IPS DF 6.9 (cell line): ENCODE data around the gene TRIM71.
"Not testable (repeated sequence)": the region's sequence is repeated elsewhere in the genome, so short reads cannot be mapped to it uniquely, and the experiment has no call there.

Experiments used
- DNase-seq: peaks from one replicate; pipeline ENCODE4 v3.0.0-alpha.2; 2013; ENCODE audit warnings: low read depth, low spot score
- H3K27ac ChIP-seq: one replicate; pipeline ENCODE4 v1.5.1; 2013; ENCODE audit warnings: low read length, control low read depth
- H3K27me3 ChIP-seq: 2 replicates; pipeline ENCODE4 v1.6.1; 2013; ENCODE audit warnings: mild to moderate bottlenecking, low read length; ENCODE audit not compliant: control insufficient read depth, insufficient read depth
- H3K36me3 ChIP-seq: 2 replicates; pipeline ENCODE4 v1.6.1; 2013; ENCODE audit warnings: low read length; ENCODE audit not compliant: control insufficient read depth, insufficient read depth
- H3K4me1 ChIP-seq: 2 replicates; pipeline ENCODE4 v1.6.1; 2013; ENCODE audit warnings: low read length; ENCODE audit not compliant: control insufficient read depth, insufficient read depth
- H3K4me3 ChIP-seq: 2 replicates; pipeline ENCODE4 v1.5.1; 2013; ENCODE audit warnings: mild to moderate bottlenecking, low read length
- H3K9me3 ChIP-seq: 2 replicates; pipeline ENCODE4 v1.6.1; 2013; ENCODE audit warnings: low read length, inconsistent platforms; ENCODE audit not compliant: control insufficient read depth, insufficient read depth
- WGBS: extraction: QIAGEN DNeasy Blood & Tissue Kit; methylation state at CpG from one replicate; pipeline ENCODE4 v1.1.7; 2013; ENCODE audit warnings: mixed read lengths, missing lambda C conversion rate; ENCODE audit not compliant: insufficient read length, insufficient coverage; 5-methylcytosine and 5-hydroxymethylcytosine counted together

Gene TRIM71

DNA sequence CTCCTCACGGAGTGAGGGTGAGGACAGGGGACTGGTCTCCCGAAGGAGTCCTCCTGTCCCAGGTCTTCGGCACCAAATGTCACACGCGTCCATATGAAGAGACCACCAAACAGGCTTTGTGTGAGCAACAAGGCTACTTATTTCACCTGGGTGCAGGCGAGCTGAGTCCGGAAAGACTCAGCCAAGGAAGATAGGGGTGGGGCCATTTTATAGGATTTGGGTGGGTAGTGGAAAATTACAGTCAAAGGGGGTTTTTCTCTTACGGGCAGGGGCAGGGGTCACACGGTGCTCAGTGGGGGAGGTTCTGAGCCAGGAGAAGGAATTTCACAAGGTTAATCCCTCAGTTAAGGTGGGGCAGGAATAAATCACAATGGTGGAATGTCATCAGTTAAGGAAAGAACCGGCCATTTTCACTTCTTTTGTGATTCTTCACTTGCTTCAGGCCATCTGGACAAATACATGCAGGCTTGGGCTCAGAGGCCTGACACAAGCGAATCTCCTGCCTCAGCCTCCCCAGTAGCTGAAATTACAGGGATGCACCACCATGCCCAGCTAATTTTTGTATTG lies 21.3 kb upstream of the TRIM71 start:
- WGBS: no CpG with 5 or more reads among the region's 11 CpGs
- H3K4me3 ChIP-seq, H3K27me3 ChIP-seq, H3K36me3 ChIP-seq, H3K9me3 ChIP-seq, DNase-seq, H3K4me1 ChIP-seq, H3K27ac ChIP-seq: not testable (repeated sequence)

- WGBS: no CpG with 5 or more reads among the region's 2 CpGs
- Histone ChIP-seq H3K4me1 (0 out of 2 replicates have a peak, but pooled peaks cover 2% of the 10 kb centered on the region), H3K27ac (no peak overlapping the region), H3K9me3 (no peaks in the 10 kb centered on the region), H3K27me3 (no peaks in the 10 kb centered on the region), H3K4me3 (no peak overlapping the region), H3K36me3 (no peaks in the 10 kb centered on the region)
- DNase-seq: no peak
Observed at GRCh38 chr3:32797776-32798175, 20.0 kb upstream of the TRIM71 start.

- not testable (repeated sequence) for DNase-seq, H3K4me3 ChIP-seq, H3K36me3 ChIP-seq, H3K27me3 ChIP-seq, H3K4me1 ChIP-seq, H3K9me3 ChIP-seq, H3K27ac ChIP-seq
- no CpG with 5 or more reads among the region's 5 CpGs for WGBS
Observed at GRCh38 chr3:32801440-32801839, 16.4 kb upstream of the TRIM71 start.

DNA sequence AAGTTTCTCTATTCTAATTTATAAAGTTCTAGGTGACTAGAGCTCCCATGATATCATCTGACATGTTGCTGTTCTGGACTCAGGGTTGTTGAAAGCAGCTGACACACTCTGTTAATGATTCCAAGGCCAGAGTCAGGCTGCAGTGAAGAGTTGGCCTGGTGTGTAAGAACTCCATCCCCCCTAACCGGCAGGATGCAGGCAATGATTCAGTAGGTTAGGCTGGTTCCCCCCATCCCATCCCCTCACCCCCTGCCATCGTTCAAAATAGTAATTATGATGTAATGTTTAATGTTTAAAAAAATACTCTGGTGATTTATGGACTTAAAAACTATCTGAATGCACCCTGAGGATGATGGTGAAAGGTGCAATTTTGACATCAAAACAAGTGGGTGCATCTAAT lies 4.6 kb upstream of the TRIM71 start:
- H3K27me3 ChIP-seq: no peaks in the 10 kb centered on the region
- no peak overlapping the region for H3K4me3 ChIP-seq
- no peak for DNase-seq
- no CpG with 5 or more reads among the region's 2 CpGs for WGBS
- H3K27ac ChIP-seq: no peak overlapping the region
- H3K36me3 ChIP-seq: peaks cover 6% of the 10 kb centered on the region
- H3K4me1 ChIP-seq: peaks cover 2% of the 10 kb centered on the region; the same call in 1 of the 2 replicates
- no peaks in the 10 kb centered on the region for H3K9me3 ChIP-seq

- Histone ChIP-seq H3K36me3 (peaks cover 18% of the 10 kb centered on the region), H3K27me3 (no peaks in the 10 kb centered on the region), H3K9me3 (no peaks in the 10 kb centered on the region), H3K4me1 (peaks cover 2% of the 10 kb centered on the region; the same call in 1 of the 2 replicates), H3K4me3 (no peak overlapping the region; the same call in 1 of the 2 replicates), H3K27ac (no peak overlapping the region)
- no CpG with 5 or more reads among the region's 6 CpGs for WGBS
- no peak for DNase-seq
Observed at GRCh38 chr3:32814361-32814760, 3.4 kb upstream of the TRIM71 start.

- no CpG with 5 or more reads among the region's 21 CpGs for WGBS
- no peaks in the 10 kb centered on the region for H3K9me3 ChIP-seq
- DNase-seq: no peak
- H3K27ac ChIP-seq: no peak overlapping the region
- H3K36me3 ChIP-seq: peaks cover 25% of the 10 kb centered on the region
- H3K27me3 ChIP-seq: no peaks in the 10 kb centered on the region
- peaks cover 2% of the 10 kb centered on the region; the same call in 1 of the 2 replicates for H3K4me1 ChIP-seq
- H3K4me3 ChIP-seq: peak overlapping the region; percentile 99; the same call in 1 of the 2 replicates
Observed at GRCh38 chr3:32815841-32816438, 1.9 kb upstream of the TRIM71 start.

DNA sequence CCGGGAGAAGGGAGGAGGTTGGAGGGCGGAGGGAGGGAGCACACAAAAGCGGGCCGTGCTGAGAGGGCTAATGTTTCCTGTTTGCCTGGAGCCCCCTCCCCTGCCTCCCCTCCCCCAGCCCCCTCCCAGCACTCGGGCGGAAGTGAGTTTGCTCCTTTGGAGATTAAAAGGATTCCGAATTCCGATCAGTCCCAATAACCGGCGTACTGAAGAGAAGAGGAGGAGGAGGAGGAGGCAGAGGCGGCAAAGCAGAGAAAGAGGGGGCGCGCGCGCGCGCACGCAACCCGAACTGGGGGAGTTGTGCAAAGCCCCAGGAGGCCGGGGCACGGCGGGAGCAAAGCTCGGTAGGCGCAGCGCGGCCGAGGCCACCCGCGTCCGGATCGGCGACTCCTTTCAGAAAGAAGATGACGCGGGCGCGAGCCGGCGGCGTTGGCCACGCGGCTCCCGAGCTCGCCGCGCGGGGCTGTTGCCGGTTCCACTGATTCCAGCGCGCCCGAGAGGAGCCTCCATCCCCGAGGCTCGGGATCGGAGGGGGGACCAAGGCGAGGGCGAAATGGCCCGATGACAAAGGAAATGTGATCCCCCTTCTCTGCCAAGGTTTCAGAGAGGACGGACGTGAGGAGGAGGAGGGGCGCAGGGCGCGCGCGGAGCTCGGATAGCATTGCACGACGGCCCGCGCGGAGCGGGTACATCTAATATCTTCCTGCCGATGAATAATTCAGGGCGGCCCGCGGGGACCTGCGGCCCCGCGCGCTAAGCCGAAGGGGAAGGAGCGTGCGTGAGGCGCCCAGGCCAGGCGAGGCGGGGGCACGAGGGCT lies 1.1 kb upstream of the TRIM71 start:
- H3K27ac ChIP-seq: no peak overlapping the region
- H3K9me3 ChIP-seq: no peaks in the 10 kb centered on the region
- peaks cover 28% of the 10 kb centered on the region for H3K36me3 ChIP-seq
- peak; percentile 74 for DNase-seq
- no CpG with 5 or more reads among the region's 85 CpGs for WGBS
- peak overlapping the region; percentile 99 for H3K4me3 ChIP-seq
- H3K27me3 ChIP-seq: no peaks in the 10 kb centered on the region
- peaks cover 2% of the 10 kb centered on the region; the same call in 1 of the 2 replicates for H3K4me1 ChIP-seq

DNA sequence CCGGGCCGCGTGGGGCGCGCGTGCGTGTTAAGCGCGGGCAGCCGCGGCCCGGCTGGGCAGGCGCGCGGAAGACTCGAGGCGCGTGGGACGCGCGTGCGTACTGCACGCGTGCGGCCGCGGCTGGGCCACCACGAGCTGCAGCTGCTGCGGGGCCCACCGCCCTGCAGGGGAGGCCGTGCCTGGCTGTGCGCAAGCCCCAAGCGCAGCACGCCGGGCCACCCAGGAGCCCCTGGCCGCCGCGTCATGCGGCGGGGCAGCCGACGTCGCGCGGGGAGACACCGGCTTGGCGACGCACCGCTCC lies 590 bp upstream of the TRIM71 start:
- peaks cover 2% of the 10 kb centered on the region; the same call in 1 of the 2 replicates for H3K4me1 ChIP-seq
- no peaks in the 10 kb centered on the region for H3K9me3 ChIP-seq
- no CpG with 5 or more reads among the region's 49 CpGs for WGBS
- H3K27me3 ChIP-seq: no peaks in the 10 kb centered on the region
- no peak overlapping the region for H3K27ac ChIP-seq
- no peak for DNase-seq
- H3K36me3 ChIP-seq: peaks cover 30% of the 10 kb centered on the region
- peak overlapping the region; percentile 99 for H3K4me3 ChIP-seq

GRCh38 chr3:32818229-32818969 lies 602 bp downstream of the TRIM71 start:
- WGBS: no CpG with 5 or more reads among the region's 111 CpGs
- H3K4me1 ChIP-seq: peaks cover 2% of the 10 kb centered on the region; the same call in 1 of the 2 replicates
- H3K36me3 ChIP-seq: peaks cover 30% of the 10 kb centered on the region
- no peak for DNase-seq
- no peak overlapping the region for H3K27ac ChIP-seq
- H3K27me3 ChIP-seq: no peaks in the 10 kb centered on the region
- H3K9me3 ChIP-seq: no peaks in the 10 kb centered on the region
- H3K4me3 ChIP-seq: peak overlapping the region; percentile 99

- no peak for DNase-seq
- H3K9me3 ChIP-seq: no peaks in the 10 kb centered on the region
- peaks cover 30% of the 10 kb centered on the region for H3K36me3 ChIP-seq
- no peak overlapping the region for H3K27ac ChIP-seq
- H3K4me3 ChIP-seq: peak overlapping the region; percentile 99
- H3K27me3 ChIP-seq: no peaks in the 10 kb centered on the region
- no CpG with 5 or more reads among the region's 25 CpGs for WGBS
- H3K4me1 ChIP-seq: peaks cover 2% of the 10 kb centered on the region; the same call in 1 of the 2 replicates
Observed at GRCh38 chr3:32818970-32819511, 1.2 kb downstream of the TRIM71 start.
